SK-N-SH treated with all-trans-retinoic acid at 6 μM for 48 hours (cell line): ENCODE measurements around the gene DCT.

Experiments used
- ARNTL ChIP-seq: fragments of 450-650 bp; formaldehyde crosslinking; IDR thresholded peaks from 2 replicates; pipeline ENCODE4 v1.5.0; 2020; ENCODE audit warnings: low read depth, mild to moderate bottlenecking, moderate library complexity, borderline replicate concordance
- CREB5 ChIP-seq: fragments of 250-450 bp; sonication (Bioruptor Pico); IDR thresholded peaks from 2 replicates; pipeline ENCODE4 v1.5.1; 2020; ENCODE audit warnings: low read depth, mild to moderate bottlenecking, moderate library complexity
- CSDC2 ChIP-seq: fragments of 250-450 bp; sonication (Bioruptor Pico); IDR thresholded peaks from 2 replicates; pipeline ENCODE4 v1.5.0; 2020; ENCODE audit warnings: mild to moderate bottlenecking, moderate library complexity
- ISL1 ChIP-seq: fragments of 250-450 bp; sonication (Bioruptor Pico); IDR thresholded peaks from 2 replicates; pipeline ENCODE4 v2.1.2; 2022; ENCODE audit warnings: mild to moderate bottlenecking, moderate library complexity
- PATZ1 ChIP-seq: fragments of 250-450 bp; sonication (Bioruptor Pico); IDR thresholded peaks from 2 replicates; pipeline ENCODE4 v1.8.0; 2020; ENCODE audit warnings: mild to moderate bottlenecking, moderate library complexity, borderline replicate concordance
- RARB ChIP-seq: fragments of 250-450 bp; sonication (Bioruptor Pico); IDR thresholded peaks from 2 replicates; pipeline ENCODE4 v1.8.0; 2021; ENCODE audit warnings: mild to moderate bottlenecking, moderate library complexity
- SNAI2 ChIP-seq: fragments of 250-450 bp; sonication (Bioruptor Pico); IDR thresholded peaks from 2 replicates; pipeline ENCODE4 v1.5.0; 2020; ENCODE audit warnings: mild to moderate bottlenecking, moderate library complexity
- TOX ChIP-seq: fragments of 250-450 bp; sonication (Bioruptor Pico); IDR thresholded peaks from 2 replicates; pipeline ENCODE4 v1.8.0; 2021; ENCODE audit warnings: mild to moderate bottlenecking, moderate library complexity, borderline replicate concordance
- ZFP3 ChIP-seq: fragments of 250-450 bp; sonication (Bioruptor Pico); IDR thresholded peaks from 2 replicates; pipeline ENCODE4 v1.5.0; 2020; ENCODE audit warnings: mild to moderate bottlenecking, moderate library complexity
- TF ChIP-seq, protein P1 (sequence below): fragments of 250-450 bp; sonication (Bioruptor Pico); IDR thresholded peaks from 2 replicates; pipeline ENCODE4 v1.5.0; 2020; ENCODE audit warnings: mild to moderate bottlenecking, moderate library complexity

DNA sequence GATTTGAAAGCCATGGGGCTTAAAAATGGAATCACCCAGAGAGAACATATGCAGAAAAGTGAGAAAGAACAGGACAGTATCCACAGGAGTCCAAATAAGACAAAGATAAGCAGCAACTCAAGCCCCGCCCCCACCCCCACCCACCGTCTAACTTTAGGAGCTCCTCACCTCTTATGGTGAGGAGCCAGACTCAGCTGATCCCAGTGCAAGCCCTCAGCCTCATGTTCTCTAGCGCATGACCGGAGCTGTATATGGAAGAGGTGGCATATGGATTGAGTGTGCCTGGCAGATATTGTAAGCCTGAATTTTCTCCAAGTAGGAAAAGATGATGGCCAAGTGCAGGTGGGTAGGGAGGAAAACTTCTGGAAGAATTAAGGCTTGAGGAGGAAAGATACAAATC is 36.4 kb upstream of the DCT start:
- TF ChIP-seq CREB5 (no peak), ARNTL (no peak), TOX (CRISPR knock-in tag) (no peak), PATZ1 (CRISPR knock-in tag) (no peak), CSDC2 (no peak), ISL1 (CRISPR knock-in tag) (no peak), ZFP3 (CRISPR knock-in tag) (no peak), RARB (CRISPR knock-in tag) (no peak), SNAI2 (CRISPR knock-in tag) (no peak)
- TF ChIP-seq, protein P1, sequence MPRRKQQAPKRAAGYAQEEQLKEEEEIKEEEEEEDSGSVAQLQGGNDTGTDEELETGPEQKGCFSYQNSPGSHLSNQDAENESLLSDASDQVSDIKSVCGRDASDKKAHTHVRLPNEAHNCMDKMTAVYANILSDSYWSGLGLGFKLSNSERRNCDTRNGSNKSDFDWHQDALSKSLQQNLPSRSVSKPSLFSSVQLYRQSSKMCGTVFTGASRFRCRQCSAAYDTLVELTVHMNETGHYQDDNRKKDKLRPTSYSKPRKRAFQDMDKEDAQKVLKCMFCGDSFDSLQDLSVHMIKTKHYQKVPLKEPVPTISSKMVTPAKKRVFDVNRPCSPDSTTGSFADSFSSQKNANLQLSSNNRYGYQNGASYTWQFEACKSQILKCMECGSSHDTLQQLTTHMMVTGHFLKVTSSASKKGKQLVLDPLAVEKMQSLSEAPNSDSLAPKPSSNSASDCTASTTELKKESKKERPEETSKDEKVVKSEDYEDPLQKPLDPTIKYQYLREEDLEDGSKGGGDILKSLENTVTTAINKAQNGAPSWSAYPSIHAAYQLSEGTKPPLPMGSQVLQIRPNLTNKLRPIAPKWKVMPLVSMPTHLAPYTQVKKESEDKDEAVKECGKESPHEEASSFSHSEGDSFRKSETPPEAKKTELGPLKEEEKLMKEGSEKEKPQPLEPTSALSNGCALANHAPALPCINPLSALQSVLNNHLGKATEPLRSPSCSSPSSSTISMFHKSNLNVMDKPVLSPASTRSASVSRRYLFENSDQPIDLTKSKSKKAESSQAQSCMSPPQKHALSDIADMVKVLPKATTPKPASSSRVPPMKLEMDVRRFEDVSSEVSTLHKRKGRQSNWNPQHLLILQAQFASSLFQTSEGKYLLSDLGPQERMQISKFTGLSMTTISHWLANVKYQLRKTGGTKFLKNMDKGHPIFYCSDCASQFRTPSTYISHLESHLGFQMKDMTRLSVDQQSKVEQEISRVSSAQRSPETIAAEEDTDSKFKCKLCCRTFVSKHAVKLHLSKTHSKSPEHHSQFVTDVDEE (CRISPR knock-in tag), result no peak
